Stimulated activated CD8-positive, alpha-beta memory T cell treated with anti-CD3 and anti-CD28 coated beads, Interleukin-12 subunit alpha, Interleukin-12 subunit beta, amount 100 ng/mL, for 4 hours (primary cell): ENCODE data around the gene LAPTM5.
"Not testable (repeated sequence)": the region's sequence is repeated elsewhere in the genome, so short reads cannot be mapped to it uniquely, and the experiment has no call there.

Experiments
- DNase-seq: peaks from one replicate; pipeline ENCODE4 v3.0.0-alpha.2; 2020; ENCODE audit warnings: low read depth

LAPTM5 gene

GRCh38 chr1:30770150-30770549 is 12.6 kb upstream of the LAPTM5 start:
- DNase-seq, result no peak

GRCh38 chr1:30768830-30769718 is 11.5 kb upstream of the LAPTM5 start:
- no peak for DNase-seq

- DNase-seq, result no peak
Observed at GRCh38 chr1:30768159-30768829, 10.7 kb upstream of the LAPTM5 start.

GRCh38 chr1:30766948-30767347 is 9.4 kb upstream of the LAPTM5 start:
- DNase-seq, result not testable (repeated sequence)

GRCh38 chr1:30765556-30766434 is 8.2 kb upstream of the LAPTM5 start:
- DNase-seq, result no peak

- DNase-seq, result no peak
Observed at GRCh38 chr1:30764939-30765555, 7.5 kb upstream of the LAPTM5 start.

- DNase-seq, result no peak
Observed at GRCh38 chr1:30764396-30764795, 6.8 kb upstream of the LAPTM5 start.

- no peak for DNase-seq
Observed at GRCh38 chr1:30763651-30764248, 6.2 kb upstream of the LAPTM5 start.

- no peak for DNase-seq
Observed at GRCh38 chr1:30762930-30763650, 5.5 kb upstream of the LAPTM5 start.

GRCh38 chr1:30762152-30762929 is 4.8 kb upstream of the LAPTM5 start:
- DNase-seq, result no peak

- DNase-seq, result no peak
Observed at GRCh38 chr1:30761381-30762151, 4.0 kb upstream of the LAPTM5 start.

GRCh38 chr1:30760596-30761324 is 3.2 kb upstream of the LAPTM5 start:
- DNase-seq, result no peak

GRCh38 chr1:30759718-30760281 is 2.2 kb upstream of the LAPTM5 start:
- no peak for DNase-seq

- DNase-seq, result no peak
Observed at GRCh38 chr1:30758785-30759380, 1.3 kb upstream of the LAPTM5 start.

GRCh38 chr1:30758121-30758688 is 631 bp upstream of the LAPTM5 start:
- DNase-seq, result no peak

- peak; percentile 55 for DNase-seq
Observed at GRCh38 chr1:30756545-30757351, 826 bp downstream of the LAPTM5 start.

GRCh38 chr1:30756206-30756544 is 1.4 kb downstream of the LAPTM5 start:
- no peak for DNase-seq
